ENCODE results near the gene PSD.
A peak's percentile ranks its signal among the peaks of the same experiment; 100 is the strongest.
"Not testable (repeated sequence)": the region's sequence is repeated elsewhere in the genome, so short reads cannot be mapped to it uniquely, and the experiment has no call there.

PSD gene

GRCh38 chr10:102458656-102459055, 40.1 kb upstream of the PSD start:
- no peak overlapping the region for H2BK12ac ChIP-seq (ENCODE audit: low read length in 2 of 2)
- no peak overlapping the region for H3K14ac ChIP-seq (ENCODE audit: low read length in 2 of 2)
- H2BK5ac ChIP-seq (ENCODE audit: low read depth, low read length, poor library complexity, severe bottlenecking), result no peak overlapping the region
- H3K9ac ChIP-seq (ENCODE audit: low read length), result no peak overlapping the region
- WGBS, result 87% methylated on average over 4 of the region's 4 CpGs
- no peak overlapping the region for H3K4ac ChIP-seq (ENCODE audit: low read depth in 1 of 2, low read length in 2 of 2)
- no peak overlapping the region for H3K4me2 ChIP-seq (ENCODE audit: low read length, poor library complexity, severe bottlenecking)
- DNase-seq, result no peak
- no peak overlapping the region for H2BK15ac ChIP-seq (ENCODE audit: low read depth, poor library complexity, severe bottlenecking)
- no peaks in the 10 kb centered on the region for H3K36me3 ChIP-seq (ENCODE audit: control insufficient read depth in 1 of 2, insufficient read depth in 2 of 2, low read depth in 1 of 2, low read length in 2 of 2)
- no peak overlapping the region for H3K18ac ChIP-seq (ENCODE audit: low read depth in 1 of 2, low read length in 2 of 2)
- no peak overlapping the region for H2AK5ac ChIP-seq (ENCODE audit: low read length, severe bottlenecking)
- H4K91ac ChIP-seq (ENCODE audit: low read length), result no peak overlapping the region
- no peak overlapping the region for H2BK120ac ChIP-seq (ENCODE audit: low read depth, low read length)
- H3K23ac ChIP-seq (ENCODE audit: low read length in 2 of 2), result no peak overlapping the region
- H2AFZ ChIP-seq (ENCODE audit: low read depth, low read length), result no peak overlapping the region
- no peak overlapping the region for H3K27ac ChIP-seq (ENCODE audit: low read length, poor library complexity, severe bottlenecking)
- peaks cover 18% of the 10 kb centered on the region for H3K4me1 ChIP-seq (ENCODE audit: control insufficient read depth, insufficient read depth, low read depth, low read length)
- H4K8ac ChIP-seq (ENCODE audit: low read length), result no peak overlapping the region
- H3K27me3 ChIP-seq (ENCODE audit: control insufficient read depth in 1 of 2, insufficient read depth in 1 of 2, low read length in 2 of 2), result peaks cover 22 to 35% of the 10 kb centered on the region in 2 experiments
- H3K9me3 ChIP-seq (ENCODE audit: control insufficient read depth, low read length), result no peaks in the 10 kb centered on the region
- no peaks in the 10 kb centered on the region for H3K79me1 ChIP-seq (replicated peaks; ENCODE audit: low read length, poor library complexity, severe bottlenecking)
- no peak overlapping the region for H3K4me3 ChIP-seq (ENCODE audit: insufficient read depth in 1 of 2, low read depth in 1 of 2, low read length in 2 of 2)

- Histone ChIP-seq H3K18ac (ENCODE audit: low read depth in 1 of 2, low read length in 2 of 2) (no peak overlapping the region), H3K14ac (ENCODE audit: low read length in 2 of 2) (no peak overlapping the region), H3K9me3 (ENCODE audit: control insufficient read depth, low read length) (no peaks in the 10 kb centered on the region), H3K9ac (ENCODE audit: low read length) (no peak overlapping the region), H3K27me3 (ENCODE audit: control insufficient read depth in 1 of 2, insufficient read depth in 1 of 2, low read length in 2 of 2) (peaks cover 12 to 30% of the 10 kb centered on the region in 2 experiments), H3K36me3 (ENCODE audit: control insufficient read depth in 1 of 2, insufficient read depth in 2 of 2, low read depth in 1 of 2, low read length in 2 of 2) (peaks cover 0 to 1% of the 10 kb centered on the region in 2 experiments), H3K27ac (ENCODE audit: low read length, poor library complexity, severe bottlenecking) (no peak overlapping the region), H2BK15ac (ENCODE audit: low read depth, poor library complexity, severe bottlenecking) (no peak overlapping the region), H4K8ac (ENCODE audit: low read length) (no peak overlapping the region), H3K23ac (ENCODE audit: low read length in 2 of 2) (no peak overlapping the region), H4K91ac (ENCODE audit: low read length) (no peak overlapping the region), H3K79me1 (replicated peaks; ENCODE audit: low read length, poor library complexity, severe bottlenecking) (peaks cover 3% of the 10 kb centered on the region), H2BK120ac (ENCODE audit: low read depth, low read length) (no peak overlapping the region), H2AFZ (ENCODE audit: low read depth, low read length) (no peak overlapping the region), H3K4me1 (ENCODE audit: control insufficient read depth, insufficient read depth, low read depth, low read length) (peaks cover 25% of the 10 kb centered on the region), H2BK12ac (ENCODE audit: low read length in 2 of 2) (no peak overlapping the region), H3K4me3 (ENCODE audit: insufficient read depth in 1 of 2, low read depth in 1 of 2, low read length in 2 of 2) (no peak overlapping the region), H3K4me2 (ENCODE audit: low read length, poor library complexity, severe bottlenecking) (no peak overlapping the region), H2AK5ac (ENCODE audit: low read length, severe bottlenecking) (no peak overlapping the region), H2BK5ac (ENCODE audit: low read depth, low read length, poor library complexity, severe bottlenecking) (no peak overlapping the region), H3K4ac (ENCODE audit: low read depth in 1 of 2, low read length in 2 of 2) (no peak overlapping the region)
- no peak for DNase-seq
- 98% methylated on average over 8 of the region's 9 CpGs for WGBS
Observed at GRCh38 chr10:102457591-102458150, 39.1 kb upstream of the PSD start.

- peak overlapping the region; percentile 11 for H2BK120ac ChIP-seq (ENCODE audit: low read depth, low read length)
- H3K36me3 ChIP-seq (ENCODE audit: control insufficient read depth in 1 of 2, insufficient read depth in 2 of 2, low read depth in 1 of 2, low read length in 2 of 2), result peaks cover 0 to 7% of the 10 kb centered on the region in 2 experiments
- no peak overlapping the region for H2BK5ac ChIP-seq (ENCODE audit: low read depth, low read length, poor library complexity, severe bottlenecking)
- H3K27me3 ChIP-seq (ENCODE audit: control insufficient read depth in 1 of 2, insufficient read depth in 1 of 2, low read length in 2 of 2), result peaks cover 0 to 18% of the 10 kb centered on the region in 2 experiments
- peak overlapping the region in 1 of 2 experiments; percentile 82 for H2BK12ac ChIP-seq (ENCODE audit: low read length in 2 of 2)
- H2BK15ac ChIP-seq (ENCODE audit: low read depth, poor library complexity, severe bottlenecking), result no peak overlapping the region
- H3K23ac ChIP-seq (ENCODE audit: low read length in 2 of 2), result no peak overlapping the region
- peak overlapping the region; percentile 88 for H4K91ac ChIP-seq (ENCODE audit: low read length)
- H3K27ac ChIP-seq (ENCODE audit: low read length, poor library complexity, severe bottlenecking), result no peak overlapping the region
- H3K9me3 ChIP-seq (ENCODE audit: control insufficient read depth, low read length), result no peaks in the 10 kb centered on the region
- H3K4me1 ChIP-seq (ENCODE audit: control insufficient read depth, insufficient read depth, low read depth, low read length), result peaks cover 22% of the 10 kb centered on the region
- DNase-seq, result peak; percentile 92
- H3K4me2 ChIP-seq (ENCODE audit: low read length, poor library complexity, severe bottlenecking), result no peak overlapping the region
- H3K4ac ChIP-seq (ENCODE audit: low read depth in 1 of 2, low read length in 2 of 2), result peak overlapping the region; percentile 81 to 90
- no peak overlapping the region for H2AK5ac ChIP-seq (ENCODE audit: low read length, severe bottlenecking)
- H3K14ac ChIP-seq (ENCODE audit: low read length in 2 of 2), result no peak overlapping the region
- peaks cover 7% of the 10 kb centered on the region for H3K79me1 ChIP-seq (replicated peaks; ENCODE audit: low read length, poor library complexity, severe bottlenecking)
- peak overlapping the region; percentile 71 for H3K9ac ChIP-seq (ENCODE audit: low read length)
- H4K8ac ChIP-seq (ENCODE audit: low read length), result peak overlapping the region; percentile 83
- H3K18ac ChIP-seq (ENCODE audit: low read depth in 1 of 2, low read length in 2 of 2), result peak overlapping the region; percentile 77
- no peak overlapping the region for H3K4me3 ChIP-seq (ENCODE audit: insufficient read depth in 1 of 2, low read depth in 1 of 2, low read length in 2 of 2)
- no peak overlapping the region for H2AFZ ChIP-seq (ENCODE audit: low read depth, low read length)
- 38% methylated on average over 7 of the region's 7 CpGs for WGBS
Observed at GRCh38 chr10:102455893-102456471, 37.4 kb upstream of the PSD start.

GRCh38 chr10:102454662-102455487, 36.3 kb upstream of the PSD start:
- not testable (repeated sequence) for H3K14ac ChIP-seq (ENCODE audit: low read length in 2 of 2); H3K4me2 ChIP-seq (ENCODE audit: low read length, poor library complexity, severe bottlenecking); H2BK120ac ChIP-seq (ENCODE audit: low read depth, low read length); H2BK5ac ChIP-seq (ENCODE audit: low read depth, low read length, poor library complexity, severe bottlenecking); H3K27me3 ChIP-seq (ENCODE audit: control insufficient read depth in 1 of 2, insufficient read depth in 1 of 2, low read length in 2 of 2); H2AFZ ChIP-seq (ENCODE audit: low read depth, low read length); H2BK15ac ChIP-seq (ENCODE audit: low read depth, poor library complexity, severe bottlenecking); H3K9me3 ChIP-seq (ENCODE audit: control insufficient read depth, low read length); H3K9ac ChIP-seq (ENCODE audit: low read length); H3K23ac ChIP-seq (ENCODE audit: low read length in 2 of 2); H3K27ac ChIP-seq (ENCODE audit: low read length, poor library complexity, severe bottlenecking); H3K4me3 ChIP-seq (ENCODE audit: insufficient read depth in 1 of 2, low read depth in 1 of 2, low read length in 2 of 2); H3K36me3 ChIP-seq (ENCODE audit: control insufficient read depth in 1 of 2, insufficient read depth in 2 of 2, low read depth in 1 of 2, low read length in 2 of 2); DNase-seq; H2AK5ac ChIP-seq (ENCODE audit: low read length, severe bottlenecking)
- Histone ChIP-seq H3K4me1 (ENCODE audit: control insufficient read depth, insufficient read depth, low read depth, low read length) (peaks cover 27% of the 10 kb centered on the region), H4K8ac (ENCODE audit: low read length) (peak overlapping the region; percentile 64), H2BK12ac (ENCODE audit: low read length in 2 of 2) (peak overlapping the region in 1 of 2 experiments; percentile 90), H4K91ac (ENCODE audit: low read length) (peak overlapping the region; percentile 34), H3K18ac (ENCODE audit: low read depth in 1 of 2, low read length in 2 of 2) (peak overlapping the region; percentile 19 to 31), H3K4ac (ENCODE audit: low read depth in 1 of 2, low read length in 2 of 2) (peak overlapping the region in 1 of 2 experiments; percentile 59), H3K79me1 (replicated peaks; ENCODE audit: low read length, poor library complexity, severe bottlenecking) (peaks cover 10% of the 10 kb centered on the region)
- WGBS, result 73% methylated on average over 11 of the region's 13 CpGs

Measured in mesenchymal stem cell (in vitro differentiated cells and primary cell).